ENCODE results near the gene TPD52L2.
"Not testable (repeated sequence)": the region's sequence is repeated elsewhere in the genome, so short reads cannot be mapped to it uniquely, and the experiment has no call there.

The TPD52L2 gene

GRCh38 chr20:63873477-63873971 is 8.5 kb downstream of the TPD52L2 start:
- no peak overlapping the region for H3K27ac ChIP-seq (replicated peaks; ENCODE audit: low read length)
- no peak overlapping the region for H3K4me3 ChIP-seq (ENCODE audit: low read length in 2 of 2)
- no peak overlapping the region for H3K23ac ChIP-seq (ENCODE audit: low read depth, low read length, poor library complexity)
- WGBS, 2 donors (ENCODE audit: extremely low coverage in 2 of 2, insufficient read length in 2 of 2, insufficient replicate concordance in 1 of 2), result no CpG with 5 or more reads among the region's 14 CpGs
- H3K4ac ChIP-seq (ENCODE audit: low read length), result no peak overlapping the region
- H3K36me3 ChIP-seq (replicated peaks in 1 of 2; ENCODE audit: control insufficient read depth in 2 of 2, insufficient read depth in 2 of 2, low read length in 2 of 2), result peaks cover 45 to 90% of the 10 kb centered on the region in 2 donors
- H2AK5ac ChIP-seq (ENCODE audit: low read depth, low read length), result no peak overlapping the region
- no peak overlapping the region for H3K14ac ChIP-seq (ENCODE audit: low read length)
- no peak overlapping the region for H2AFZ ChIP-seq (ENCODE audit: low read length)
- no peak for DNase-seq (ENCODE audit: low spot score)
- H4K91ac ChIP-seq (ENCODE audit: low read depth, low read length, poor library complexity), result no peak overlapping the region
- H3K18ac ChIP-seq (ENCODE audit: low read length), result no peak overlapping the region
- no peak overlapping the region for H4K8ac ChIP-seq (ENCODE audit: low read depth, low read length)
- H3K9ac ChIP-seq (ENCODE audit: low read depth, low read length, poor library complexity), result no peak overlapping the region
- H3K27me3 ChIP-seq (ENCODE audit: control insufficient read depth in 3 of 3, insufficient read depth in 3 of 3, low read depth in 1 of 3, low read length in 3 of 3), result no peaks in the 10 kb centered on the region
- no peak overlapping the region for H3K4me2 ChIP-seq (ENCODE audit: insufficient read depth, low read length, poor library complexity, severe bottlenecking)
- no peak overlapping the region for H2BK15ac ChIP-seq (ENCODE audit: low read length)
- H2BK5ac ChIP-seq (ENCODE audit: low read length), result no peak overlapping the region
- peaks cover 6% of the 10 kb centered on the region for H3K79me1 ChIP-seq (ENCODE audit: low read depth, low read length)
- no peaks in the 10 kb centered on the region for H3K9me3 ChIP-seq (replicated peaks in 1 of 2; ENCODE audit: control insufficient read depth in 2 of 2, insufficient read depth in 1 of 2, low read depth in 1 of 2, low read length in 2 of 2)
- H2BK120ac ChIP-seq (ENCODE audit: low read depth, low read length), result no peak overlapping the region
- no peaks in the 10 kb centered on the region for H3K4me1 ChIP-seq (ENCODE audit: control insufficient read depth in 2 of 2, insufficient read depth in 1 of 2, low read depth in 1 of 2, low read length in 2 of 2)
- H2BK12ac ChIP-seq (ENCODE audit: low read length), result no peak overlapping the region

DNA sequence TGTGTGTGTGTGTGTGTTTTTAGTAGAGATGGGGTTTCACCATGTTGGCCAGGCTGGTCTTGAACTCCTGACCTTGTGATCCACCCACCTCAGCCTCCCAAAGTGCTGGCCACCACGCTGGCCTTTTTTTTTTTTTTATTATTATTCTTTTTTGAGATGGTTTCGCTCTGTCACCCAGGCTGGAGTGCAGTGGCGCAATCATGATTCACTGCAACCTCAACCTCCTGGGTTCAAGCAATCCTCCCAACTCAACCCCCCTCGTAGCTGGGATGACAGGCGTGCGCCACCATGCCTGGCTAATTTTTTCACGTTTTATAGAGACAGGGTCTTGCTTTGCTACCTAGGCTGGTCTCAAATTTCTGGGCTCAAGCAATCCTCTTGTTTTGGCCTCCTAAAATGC is 9.2 kb downstream of the TPD52L2 start:
- not testable (repeated sequence) for H3K18ac ChIP-seq (ENCODE audit: low read length); H2BK120ac ChIP-seq (ENCODE audit: low read depth, low read length); H2BK5ac ChIP-seq (ENCODE audit: low read length); H2AK5ac ChIP-seq (ENCODE audit: low read depth, low read length); H2AFZ ChIP-seq (ENCODE audit: low read length); H3K4me1 ChIP-seq (ENCODE audit: control insufficient read depth in 2 of 2, insufficient read depth in 1 of 2, low read depth in 1 of 2, low read length in 2 of 2); H3K9me3 ChIP-seq (replicated peaks in 1 of 2; ENCODE audit: control insufficient read depth in 2 of 2, insufficient read depth in 1 of 2, low read depth in 1 of 2, low read length in 2 of 2); H4K91ac ChIP-seq (ENCODE audit: low read depth, low read length, poor library complexity); H2BK12ac ChIP-seq (ENCODE audit: low read length); H3K4ac ChIP-seq (ENCODE audit: low read length); H3K4me2 ChIP-seq (ENCODE audit: insufficient read depth, low read length, poor library complexity, severe bottlenecking); DNase-seq (ENCODE audit: low spot score); H4K8ac ChIP-seq (ENCODE audit: low read depth, low read length); H3K14ac ChIP-seq (ENCODE audit: low read length); H3K23ac ChIP-seq (ENCODE audit: low read depth, low read length, poor library complexity); H3K4me3 ChIP-seq (ENCODE audit: low read length in 2 of 2); H3K79me1 ChIP-seq (ENCODE audit: low read depth, low read length); H3K27me3 ChIP-seq (ENCODE audit: control insufficient read depth in 3 of 3, insufficient read depth in 3 of 3, low read depth in 1 of 3, low read length in 3 of 3); H2BK15ac ChIP-seq (ENCODE audit: low read length); H3K9ac ChIP-seq (ENCODE audit: low read depth, low read length, poor library complexity); H3K27ac ChIP-seq (replicated peaks; ENCODE audit: low read length)
- WGBS, 2 donors (ENCODE audit: extremely low coverage in 2 of 2, insufficient read length in 2 of 2, insufficient replicate concordance in 1 of 2), result no CpG with 5 or more reads among the region's 7 CpGs
- H3K36me3 ChIP-seq (replicated peaks in 1 of 2; ENCODE audit: control insufficient read depth in 2 of 2, insufficient read depth in 2 of 2, low read length in 2 of 2), result peaks cover 39 to 90% of the 10 kb centered on the region in 2 donors

DNA sequence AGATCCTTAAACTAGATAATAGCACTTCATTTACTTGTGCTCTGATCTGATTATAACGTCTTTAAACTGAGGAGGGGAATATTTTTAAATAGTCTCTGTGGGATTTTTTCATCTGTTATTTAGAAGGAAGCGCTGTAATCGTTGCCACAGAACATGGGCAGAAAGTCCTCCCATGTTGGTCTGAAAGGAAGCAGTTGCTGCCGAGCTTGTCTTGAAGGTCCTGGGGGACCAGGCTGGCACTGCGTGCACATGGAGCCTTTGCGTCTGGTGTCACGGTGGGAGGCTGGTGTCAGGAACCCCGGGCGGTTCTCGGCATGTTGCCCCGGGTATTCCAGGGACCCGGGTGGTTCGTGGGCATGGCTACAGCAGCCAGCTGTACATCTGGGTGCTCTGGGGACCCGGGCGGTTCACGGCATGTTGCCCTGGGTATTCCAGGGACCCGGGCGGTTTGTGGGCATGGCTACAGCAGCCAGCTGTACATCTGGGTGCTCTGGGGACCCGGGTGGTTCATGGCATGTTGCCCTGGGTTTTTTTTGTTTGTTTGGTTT is 11.5 kb downstream of the TPD52L2 start:
- Histone ChIP-seq H2BK5ac (ENCODE audit: low read length) (no peak overlapping the region), H3K27me3 (ENCODE audit: control insufficient read depth in 3 of 3, insufficient read depth in 3 of 3, low read depth in 1 of 3, low read length in 3 of 3) (no peaks in the 10 kb centered on the region), H3K18ac (ENCODE audit: low read length) (no peak overlapping the region), H4K8ac (ENCODE audit: low read depth, low read length) (no peak overlapping the region), H2AFZ (ENCODE audit: low read length) (no peak overlapping the region), H3K79me1 (ENCODE audit: low read depth, low read length) (peaks cover 11% of the 10 kb centered on the region), H3K9me3 (replicated peaks in 1 of 2; ENCODE audit: control insufficient read depth in 2 of 2, insufficient read depth in 1 of 2, low read depth in 1 of 2, low read length in 2 of 2) (no peaks in the 10 kb centered on the region), H2BK15ac (ENCODE audit: low read length) (no peak overlapping the region), H3K36me3 (replicated peaks in 1 of 2; ENCODE audit: control insufficient read depth in 2 of 2, insufficient read depth in 2 of 2, low read length in 2 of 2) (peaks cover 35 to 77% of the 10 kb centered on the region in 2 donors), H3K27ac (replicated peaks; ENCODE audit: low read length) (no peak overlapping the region), H4K91ac (ENCODE audit: low read depth, low read length, poor library complexity) (no peak overlapping the region), H2BK12ac (ENCODE audit: low read length) (no peak overlapping the region), H3K4me3 (ENCODE audit: low read length in 2 of 2) (no peak overlapping the region), H3K4me2 (ENCODE audit: insufficient read depth, low read length, poor library complexity, severe bottlenecking) (no peak overlapping the region), H3K14ac (ENCODE audit: low read length) (no peak overlapping the region), H2AK5ac (ENCODE audit: low read depth, low read length) (no peak overlapping the region), H2BK120ac (ENCODE audit: low read depth, low read length) (no peak overlapping the region), H3K23ac (ENCODE audit: low read depth, low read length, poor library complexity) (no peak overlapping the region), H3K9ac (ENCODE audit: low read depth, low read length, poor library complexity) (no peak overlapping the region), H3K4ac (ENCODE audit: low read length) (no peak overlapping the region), H3K4me1 (ENCODE audit: control insufficient read depth in 2 of 2, insufficient read depth in 1 of 2, low read depth in 1 of 2, low read length in 2 of 2) (no peaks in the 10 kb centered on the region)
- DNase-seq (ENCODE audit: low spot score), result no peak
- no CpG with 5 or more reads among the region's 19 CpGs for WGBS, 2 donors (ENCODE audit: extremely low coverage in 2 of 2, insufficient read length in 2 of 2, insufficient replicate concordance in 1 of 2)

GRCh38 chr20:63877755-63878470 is 12.8 kb downstream of the TPD52L2 start:
- no peak overlapping the region for H3K14ac ChIP-seq (ENCODE audit: low read length)
- peaks cover 37 to 79% of the 10 kb centered on the region in 2 donors for H3K36me3 ChIP-seq (replicated peaks in 1 of 2; ENCODE audit: control insufficient read depth in 2 of 2, insufficient read depth in 2 of 2, low read length in 2 of 2)
- no peaks in the 10 kb centered on the region for H3K27me3 ChIP-seq (ENCODE audit: control insufficient read depth in 3 of 3, insufficient read depth in 3 of 3, low read depth in 1 of 3, low read length in 3 of 3)
- no peak overlapping the region for H2AK5ac ChIP-seq (ENCODE audit: low read depth, low read length)
- no peak overlapping the region for H2BK5ac ChIP-seq (ENCODE audit: low read length)
- peak overlapping the region; percentile 17 for H3K23ac ChIP-seq (ENCODE audit: low read depth, low read length, poor library complexity)
- H2AFZ ChIP-seq (ENCODE audit: low read length), result no peak overlapping the region
- no peak overlapping the region for H4K91ac ChIP-seq (ENCODE audit: low read depth, low read length, poor library complexity)
- no peak overlapping the region for H2BK120ac ChIP-seq (ENCODE audit: low read depth, low read length)
- no peak overlapping the region for H3K4ac ChIP-seq (ENCODE audit: low read length)
- H3K4me3 ChIP-seq (ENCODE audit: low read length in 2 of 2), result peak overlapping the region in 1 of 2 donors; percentile 3
- H3K4me1 ChIP-seq (ENCODE audit: control insufficient read depth in 2 of 2, insufficient read depth in 1 of 2, low read depth in 1 of 2, low read length in 2 of 2), result no peaks in the 10 kb centered on the region
- H3K79me1 ChIP-seq (ENCODE audit: low read depth, low read length), result peaks cover 15% of the 10 kb centered on the region
- no CpG with 5 or more reads among the region's 32 CpGs for WGBS, 2 donors (ENCODE audit: extremely low coverage in 2 of 2, insufficient read length in 2 of 2, insufficient replicate concordance in 1 of 2)
- no peak overlapping the region for H4K8ac ChIP-seq (ENCODE audit: low read depth, low read length)
- H3K18ac ChIP-seq (ENCODE audit: low read length), result no peak overlapping the region
- peak overlapping the region; percentile 30 for H3K9ac ChIP-seq (ENCODE audit: low read depth, low read length, poor library complexity)
- H2BK15ac ChIP-seq (ENCODE audit: low read length), result no peak overlapping the region
- DNase-seq (ENCODE audit: low spot score), result no peak
- H2BK12ac ChIP-seq (ENCODE audit: low read length), result no peak overlapping the region
- no peak overlapping the region for H3K4me2 ChIP-seq (ENCODE audit: insufficient read depth, low read length, poor library complexity, severe bottlenecking)
- H3K9me3 ChIP-seq (replicated peaks in 1 of 2; ENCODE audit: control insufficient read depth in 2 of 2, insufficient read depth in 1 of 2, low read depth in 1 of 2, low read length in 2 of 2), result no peaks in the 10 kb centered on the region
- H3K27ac ChIP-seq (replicated peaks; ENCODE audit: low read length), result no peak overlapping the region
